Karpas-422 (cell line): ENCODE results near the gene FCHSD2. TPM values are rescaled to one million over a fixed set of nuclear protein-coding genes. Genes with fewer than 3 reads are reported as not detected.
"Not testable (repeated sequence)": the region's sequence is repeated elsewhere in the genome, so short reads cannot be mapped to it uniquely, and the experiment has no call there.

Source experiments
- DNase-seq: peaks from one replicate; pipeline ENCODE4 v3.0.0-alpha.2; 2015
- H2AFZ ChIP-seq: fragments of 200-600 bp; sonication (generic); 2 replicates; pipeline ENCODE4 v1.6.1; 2014; ENCODE audit warnings: antibody characterized with exemption, low read length, mixed read lengths
- H3K27ac ChIP-seq: fragments of 200-600 bp; sonication (generic); 2 replicates; pipeline ENCODE4 v1.5.1; 2014; ENCODE audit warnings: mild to moderate bottlenecking, low read length, moderate library complexity
- H3K27me3 ChIP-seq: fragments of 200-600 bp; sonication (generic); 2 replicates; pipeline ENCODE4 v1.6.1; 2014; ENCODE audit warnings: low read length, mixed read lengths
- H3K36me3 ChIP-seq: fragments of 200-600 bp; sonication (generic); 2 replicates; pipeline ENCODE4 v1.6.1; 2014; ENCODE audit warnings: low read length, mixed read lengths; ENCODE audit not compliant: insufficient read depth
- H3K4me1 ChIP-seq: fragments of 200-600 bp; sonication (generic); 2 replicates; pipeline ENCODE4 v1.6.1; 2014; ENCODE audit warnings: mild to moderate bottlenecking, low read length, mixed read lengths
- H3K4me2 ChIP-seq: fragments of 200-600 bp; sonication (generic); 2 replicates; pipeline ENCODE4 v1.6.1; 2014; ENCODE audit warnings: low read length, low read depth, mild to moderate bottlenecking; ENCODE audit not compliant: poor library complexity, severe bottlenecking
- H3K4me3 ChIP-seq: fragments of 200-600 bp; sonication (generic); 2 replicates; pipeline ENCODE4 v1.5.1; 2014; ENCODE audit warnings: mild to moderate bottlenecking, antibody characterized with exemption, low read length, mixed read lengths
- H3K79me2 ChIP-seq: fragments of 200-600 bp; sonication (generic); 2 replicates; pipeline ENCODE4 v1.6.1; 2014; ENCODE audit warnings: mild to moderate bottlenecking, low read length, mixed read lengths
- H3K9ac ChIP-seq: fragments of 200-600 bp; sonication (generic); 2 replicates; pipeline ENCODE4 v1.6.0; 2014; ENCODE audit warnings: low read length
- H3K9me2 ChIP-seq: fragments of 200-600 bp; sonication (generic), shearing (Covaris generic); replicated peaks from 2 replicates; pipeline ENCODE4 v1.6.0; 2014; ENCODE audit warnings: mild to moderate bottlenecking, low read length, moderate library complexity; ENCODE audit not compliant: insufficient read depth
- H3K9me3 ChIP-seq: fragments of 300-700, 200-600 bp; sonication (generic); 2 replicates; pipeline ENCODE4 v1.6.1; 2014; ENCODE audit warnings: low read length, mixed read lengths
- H4K20me1 ChIP-seq: fragments of 200-600 bp; sonication (generic); 2 replicates; pipeline ENCODE4 v1.6.1; 2014; ENCODE audit warnings: mild to moderate bottlenecking, antibody characterized with exemption, low read length, low read depth; ENCODE audit not compliant: insufficient read depth
- total RNA-seq: library from RNA; depleted of rRNA; stranded (reverse); fragments of >200 nt; shearing (Covaris generic); gene quantifications from 2 replicates; pipeline ENCODE4 v1.2.3, GENCODE V29; 2014; ENCODE audit warnings: low replicate concordance

The FCHSD2 gene
- total RNA-seq, 1 experiment from 2014 or later = 48.2 TPM

DNA sequence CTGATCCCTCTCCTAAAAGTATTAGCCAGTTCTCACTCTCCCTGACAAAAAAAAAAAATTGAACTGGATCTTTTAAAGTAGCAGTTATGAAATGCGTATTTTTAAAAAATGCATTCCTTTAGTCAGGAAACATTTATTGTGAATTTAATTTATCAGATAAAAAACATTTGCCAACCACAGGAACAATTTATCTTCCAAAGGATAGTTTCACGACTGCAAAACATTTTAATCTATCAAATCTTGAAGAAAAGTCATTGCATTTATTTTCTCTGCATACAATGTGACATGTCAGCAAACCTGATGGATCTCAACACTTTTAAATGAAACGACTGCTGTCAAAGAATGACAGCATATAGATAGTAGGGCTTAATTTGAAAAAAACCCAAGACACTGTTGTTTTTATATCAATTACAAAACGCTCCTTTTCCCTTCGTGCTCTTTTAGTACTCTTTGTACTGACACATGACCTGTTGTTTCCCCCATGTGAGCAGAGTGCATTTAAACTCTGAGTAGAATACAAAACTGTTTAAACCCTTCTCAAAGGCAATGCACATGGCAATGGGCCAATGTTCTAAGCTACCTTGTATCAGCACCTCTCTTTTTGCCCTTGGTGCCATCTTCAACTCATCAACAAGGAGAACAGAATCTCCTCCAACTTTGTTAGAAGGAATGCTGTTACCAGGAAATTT is 220.9 kb downstream of the FCHSD2 start:
- H3K79me2 ChIP-seq = peaks cover 42% of the 10 kb centered on the region
- H3K27me3 ChIP-seq = no peaks in the 10 kb centered on the region
- DNase-seq = no peak
- H3K4me1 ChIP-seq = no peaks in the 10 kb centered on the region
- H3K4me3 ChIP-seq = no peak overlapping the region
- no peaks in the 10 kb centered on the region for H3K9me3 ChIP-seq
- H3K36me3 ChIP-seq = peaks cover 44% of the 10 kb centered on the region
- H3K9ac ChIP-seq = no peak overlapping the region
- H3K27ac ChIP-seq = no peak overlapping the region
- no peaks in the 10 kb centered on the region for H3K9me2 ChIP-seq
- no peak overlapping the region for H2AFZ ChIP-seq
- H4K20me1 ChIP-seq = no peaks in the 10 kb centered on the region
- no peak overlapping the region for H3K4me2 ChIP-seq

DNA sequence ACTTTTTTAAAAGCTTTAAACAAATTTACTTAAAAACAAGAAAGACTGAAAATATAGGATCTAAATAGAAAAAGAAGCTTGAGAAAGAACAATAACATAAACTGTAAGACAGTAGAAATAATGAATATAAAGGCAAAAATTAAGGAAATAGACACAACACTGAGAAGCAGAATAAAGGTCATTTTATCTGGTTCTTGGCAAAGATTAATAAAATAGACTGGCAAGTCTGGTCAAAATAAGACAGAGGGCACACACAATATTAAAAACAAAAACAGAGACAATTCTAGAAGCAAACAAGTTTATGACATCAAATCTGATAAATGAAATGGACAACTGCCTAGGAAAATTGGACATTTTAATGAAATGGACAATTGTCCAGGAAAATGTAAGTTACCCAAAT is 222.1 kb downstream of the FCHSD2 start:
- Histone ChIP-seq H3K4me2 (no peak overlapping the region), H3K9ac (no peak overlapping the region), H4K20me1 (no peaks in the 10 kb centered on the region), H3K27ac (no peak overlapping the region), H3K27me3 (no peaks in the 10 kb centered on the region), H3K4me1 (no peaks in the 10 kb centered on the region), H3K9me2 (no peaks in the 10 kb centered on the region), H3K4me3 (no peak overlapping the region), H3K36me3 (peaks cover 49% of the 10 kb centered on the region), H3K9me3 (no peaks in the 10 kb centered on the region), H2AFZ (no peak overlapping the region), H3K79me2 (peaks cover 45% of the 10 kb centered on the region)
- no peak for DNase-seq

DNA sequence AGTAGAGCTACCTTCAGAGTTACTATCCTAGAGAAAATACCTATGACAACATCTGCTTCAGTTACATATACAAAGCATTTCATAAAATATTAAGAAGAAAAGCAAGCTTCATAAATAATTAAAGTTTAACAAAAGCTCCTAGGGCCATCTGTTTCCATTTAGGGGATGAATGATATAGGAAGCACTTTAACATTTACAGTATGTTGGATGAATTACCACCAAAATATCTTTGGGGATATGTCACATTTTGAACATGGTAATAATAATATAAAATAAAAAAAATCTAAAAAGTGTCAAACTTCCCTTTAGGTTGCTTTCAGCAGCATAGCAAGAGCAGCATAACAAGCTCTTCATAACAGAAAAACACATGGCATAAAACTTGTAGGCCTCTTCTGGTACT is 223.3 kb downstream of the FCHSD2 start:
- Histone ChIP-seq H3K4me1 (no peaks in the 10 kb centered on the region), H3K4me2 (no peak overlapping the region), H3K9ac (no peak overlapping the region), H3K36me3 (peaks cover 56% of the 10 kb centered on the region), H3K27me3 (no peaks in the 10 kb centered on the region), H3K9me3 (no peaks in the 10 kb centered on the region), H3K4me3 (no peak overlapping the region), H2AFZ (no peak overlapping the region), H3K27ac (no peak overlapping the region), H4K20me1 (no peaks in the 10 kb centered on the region), H3K79me2 (peaks cover 45% of the 10 kb centered on the region), H3K9me2 (no peaks in the 10 kb centered on the region)
- no peak for DNase-seq

DNA sequence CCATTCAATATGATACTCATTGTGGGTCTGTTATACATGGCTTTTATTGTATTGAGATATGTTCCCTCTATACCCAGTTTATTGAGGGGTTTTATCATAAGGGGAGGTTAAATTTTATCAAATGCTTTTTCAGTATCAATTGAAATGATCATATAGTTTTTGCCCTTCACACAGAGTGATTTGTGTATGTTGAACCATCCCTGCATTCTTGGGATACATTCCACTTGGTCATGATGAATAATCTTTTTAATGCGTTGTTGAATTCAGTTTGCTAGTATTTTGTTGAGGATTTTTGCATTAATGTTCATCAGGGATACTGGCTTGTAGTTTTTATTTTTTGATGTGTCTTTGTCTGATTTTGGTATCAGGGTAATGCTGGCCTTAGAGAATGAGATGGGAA is 229.9 kb downstream of the FCHSD2 start:
- Histone ChIP-seq H3K9ac (no peak overlapping the region), H3K9me3 (peaks cover 16% of the 10 kb centered on the region), H3K4me2 (no peak overlapping the region), H2AFZ (no peak overlapping the region), H4K20me1 (no peaks in the 10 kb centered on the region), H3K4me3 (no peak overlapping the region), H3K36me3 (peaks cover 39% of the 10 kb centered on the region), H3K9me2 (no peaks in the 10 kb centered on the region), H3K79me2 (peaks cover 33% of the 10 kb centered on the region), H3K4me1 (no peaks in the 10 kb centered on the region), H3K27me3 (no peaks in the 10 kb centered on the region), H3K27ac (no peak overlapping the region)
- DNase-seq = no peak

DNA sequence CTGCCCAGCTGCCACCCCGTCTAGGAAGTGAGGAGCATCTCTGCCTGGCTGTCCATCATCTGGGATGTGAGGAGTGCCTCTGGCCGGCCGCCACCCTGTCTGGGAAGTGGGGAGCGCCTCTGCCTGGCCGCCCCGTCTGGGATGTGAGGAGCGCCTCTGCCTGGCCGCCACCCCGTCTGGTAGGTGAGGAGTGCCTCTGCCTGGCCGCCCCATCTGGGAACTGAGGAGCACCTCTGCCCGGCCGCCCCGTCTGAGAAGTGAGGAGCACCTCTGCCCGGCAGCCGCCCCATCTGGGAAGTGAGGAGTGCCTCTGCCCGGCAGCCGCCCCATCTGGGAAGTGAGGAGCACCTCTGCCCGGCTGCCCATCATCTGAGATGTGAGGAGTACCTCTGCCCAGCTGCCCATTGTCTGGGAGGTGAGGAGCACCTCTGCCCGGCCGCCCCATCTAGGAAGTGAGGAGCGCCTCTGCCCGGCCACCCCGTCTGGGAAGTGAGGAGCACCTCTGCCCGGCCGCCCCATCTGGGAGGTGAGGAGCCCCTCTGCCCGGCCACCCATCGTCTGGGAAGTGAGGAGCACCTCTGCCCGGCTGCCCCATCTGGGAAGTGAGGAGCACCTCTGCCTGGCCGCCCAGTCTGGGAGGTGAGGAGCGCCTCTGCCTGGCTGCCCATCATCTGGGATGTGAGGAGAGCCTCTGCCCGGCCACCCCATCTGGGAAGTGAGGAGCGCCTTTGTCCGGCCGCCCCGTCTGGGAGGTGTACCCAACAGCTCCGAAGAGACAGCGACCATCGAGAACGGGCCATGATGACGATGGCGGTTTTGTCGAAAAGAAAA is 232.3 kb downstream of the FCHSD2 start:
- Histone ChIP-seq H3K36me3 (peaks cover 22% of the 10 kb centered on the region), H3K9me3 (peaks cover 16% of the 10 kb centered on the region), H3K79me2 (peaks cover 14% of the 10 kb centered on the region)
- not testable (repeated sequence) for DNase-seq, H3K4me2 ChIP-seq, H3K27ac ChIP-seq, H3K4me3 ChIP-seq, H3K27me3 ChIP-seq, H3K9me2 ChIP-seq, H4K20me1 ChIP-seq, H2AFZ ChIP-seq, H3K4me1 ChIP-seq, H3K9ac ChIP-seq

DNA sequence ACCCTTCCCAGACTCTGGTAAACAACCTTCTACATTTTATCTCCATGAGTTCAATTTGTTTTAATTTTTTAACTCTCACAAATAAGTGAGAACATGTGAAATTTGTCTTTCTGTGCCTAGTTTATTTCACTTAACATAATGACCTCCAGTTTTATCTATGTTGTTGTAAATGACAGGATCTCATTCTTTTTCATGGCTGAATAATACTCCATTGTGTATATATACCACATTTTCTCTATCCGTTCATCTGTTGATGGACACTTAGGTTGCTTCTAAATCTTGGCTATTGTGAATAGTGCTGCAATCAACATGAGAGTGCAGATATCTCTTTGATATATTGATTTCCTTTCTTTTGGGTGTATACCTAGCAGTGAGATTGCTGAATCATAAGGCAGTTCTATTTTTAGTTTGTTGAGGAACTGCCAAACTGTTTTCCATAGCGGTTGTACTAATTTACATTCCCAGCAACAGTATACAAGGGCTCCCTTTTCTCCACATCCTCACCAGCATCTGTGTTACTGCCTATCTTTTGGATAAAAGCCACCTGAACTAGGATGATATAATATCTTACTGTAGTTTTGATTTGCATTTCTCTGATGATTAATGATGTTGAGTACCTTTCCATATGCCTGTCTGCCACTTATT is 234.0 kb downstream of the FCHSD2 start:
- DNase-seq = no peak
- H3K9ac ChIP-seq = no peak overlapping the region

DNA sequence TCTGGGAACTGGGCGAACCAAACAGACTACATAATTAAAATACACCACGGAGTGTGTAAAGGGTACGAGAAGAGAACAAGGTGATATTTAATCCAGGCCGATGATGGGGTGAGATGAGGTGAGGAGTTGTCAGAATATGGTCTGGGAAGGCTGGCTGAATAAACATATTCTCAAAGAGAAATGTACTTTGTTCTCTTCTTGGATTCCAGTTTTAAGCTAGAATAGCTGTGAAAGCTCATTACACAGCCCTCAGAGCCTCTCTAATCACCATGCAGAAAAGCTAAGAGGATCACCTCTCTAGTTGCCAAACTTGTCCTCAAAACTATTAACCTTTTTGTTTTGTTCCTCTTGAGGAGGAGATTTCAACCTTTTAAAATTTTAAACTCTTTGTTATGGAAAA is 238.1 kb downstream of the FCHSD2 start:
- Histone ChIP-seq H3K27me3 (no peaks in the 10 kb centered on the region), H3K4me1 (no peaks in the 10 kb centered on the region), H3K4me3 (no peak overlapping the region), H3K9ac (no peak overlapping the region), H3K27ac (no peak overlapping the region), H4K20me1 (no peaks in the 10 kb centered on the region), H3K4me2 (no peak overlapping the region), H2AFZ (no peak overlapping the region), H3K79me2 (peaks cover 9% of the 10 kb centered on the region; the same call in 1 of the 2 replicates), H3K9me3 (no peaks in the 10 kb centered on the region), H3K9me2 (no peaks in the 10 kb centered on the region), H3K36me3 (peaks cover 3% of the 10 kb centered on the region; the same call in 1 of the 2 replicates)
- DNase-seq = no peak

More for the DNA sequence above, 234.0 kb downstream of the FCHSD2 start:
- Histone ChIP-seq H3K9me2 (no peaks in the 10 kb centered on the region), H3K4me3 (no peak overlapping the region), H3K27ac (no peak overlapping the region), H3K27me3 (no peaks in the 10 kb centered on the region), H3K4me1 (no peaks in the 10 kb centered on the region), H3K9me3 (peaks cover 10% of the 10 kb centered on the region), H3K79me2 (peaks cover 11% of the 10 kb centered on the region; the same call in 1 of the 2 replicates), H4K20me1 (no peaks in the 10 kb centered on the region), H3K36me3 (peaks cover 10% of the 10 kb centered on the region), H2AFZ (no peak overlapping the region), H3K4me2 (no peak overlapping the region)

DNA sequence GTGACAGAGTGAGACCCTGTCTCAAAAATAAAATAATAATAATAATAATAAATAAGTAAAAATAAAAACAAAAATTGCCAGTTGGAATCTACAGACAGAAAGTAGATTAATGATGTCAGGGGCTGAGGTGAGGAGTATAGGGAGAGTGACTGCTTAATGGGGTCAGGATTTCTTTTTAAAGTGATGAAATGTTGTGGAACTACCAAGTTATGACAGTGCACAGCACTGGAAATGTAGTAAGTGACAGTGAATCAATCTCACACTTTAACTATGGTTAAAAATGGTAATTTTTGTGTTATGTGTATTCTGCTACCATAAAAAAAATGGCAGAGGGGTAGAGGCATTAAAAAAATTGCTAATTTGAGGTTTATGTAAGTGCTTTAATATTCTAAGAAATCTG is 240.7 kb downstream of the FCHSD2 start:
- Histone ChIP-seq H3K36me3 (peaks cover 9% of the 10 kb centered on the region; the same call in 1 of the 2 replicates), H2AFZ (no peak overlapping the region), H3K9me2 (no peaks in the 10 kb centered on the region), H3K27me3 (no peaks in the 10 kb centered on the region), H3K27ac (no peak overlapping the region), H3K4me2 (no peak overlapping the region), H4K20me1 (no peaks in the 10 kb centered on the region), H3K4me3 (no peak overlapping the region), H3K9ac (no peak overlapping the region), H3K79me2 (peaks cover 14% of the 10 kb centered on the region), H3K9me3 (no peaks in the 10 kb centered on the region), H3K4me1 (no peaks in the 10 kb centered on the region)
- DNase-seq = no peak
